Left renal cortex interstitium (tissue), 4 donors: ENCODE data around the gene CD96. TPM values are rescaled to one million over a fixed set of nuclear protein-coding genes. Genes with fewer than 3 reads are reported as not detected.

Experiments used
- polyA plus RNA-seq, 4 donors: library from polyadenylated mRNA; unstranded; fragments of 120-200 nt; gene quantifications; one replicate each; pipeline ENCODE4 v1.2.1, GENCODE V29; 2013; ENCODE audit not compliant: insufficient read length in 4 of 4

Gene CD96
- polyA plus RNA-seq, 4 donors: 0.59 to 2.1 (median 1.3) TPM

Other genes starting within 250 kb of the CD96 start
- gene ZBED2, start 53.1 kb downstream of the CD96 start, polyA plus RNA-seq: under 1 TPM; 0.23 to 0.42 (median 0.31) TPM
- 10 to 100 TPM; 11.4 to 20.7 (median 12.8) TPM for gene PLCXD2, start 132.5 kb downstream of the CD96 start, polyA plus RNA-seq